SK-N-SH (cell line): ENCODE data around the gene LDB1. TPM values are rescaled to one million over a fixed set of nuclear protein-coding genes. Genes with fewer than 3 reads are reported as not detected.

Experiments used
- polyA plus RNA-seq, 3 experiments: library from polyadenylated mRNA; depleted of rRNA; stranded (reverse); fragments of >200 nt; gene quantifications; 2 replicates each; pipeline ENCODE4 v1.2.3, GENCODE V29; 2012
- small RNA-seq, 7 experiments: library from RNA; depleted of rRNA; stranded (forward); fragments of <200 nt; gene quantifications; one replicate each; pipeline ENCODE3, GENCODE V24; 2012

LDB1 gene
- polyA plus RNA-seq, 1 of the 3 experiments (the other 2 are of a cell fraction) = 85.9 TPM

Small RNA genes within 50 kb of the gene (small RNA-seq; reads per million reads assigned to genes)
- gene AL500527.1 = 0 reads per million in 7 experiments
- gene AL500527.2 = 0 reads per million in 7 experiments

Other genes with a start within 250 kb of the LDB1 start
- 12.1 and 16.8 TPM in 2 replicates for gene ARMH3, start 64.2 kb downstream of the LDB1 start, polyA plus RNA-seq (2012; rRNA removed)
- gene HPS6, start 55.0 kb downstream of the LDB1 start, polyA plus RNA-seq (2012; rRNA removed) = 7.3 and 7.8 TPM in 2 replicates
- 22.6 and 23.1 TPM in 2 replicates for gene PPRC1, start 12.7 kb upstream of the LDB1 start, polyA plus RNA-seq (2012; rRNA removed)
- gene NOLC1, start 32.0 kb upstream of the LDB1 start, polyA plus RNA-seq (2012; rRNA removed) = 71.8 and 94.6 TPM in 2 replicates
- gene ELOVL3, start 105.9 kb upstream of the LDB1 start, polyA plus RNA-seq (2012; rRNA removed) = 0.25 and 0.29 TPM in 2 replicates
- gene PITX3, start 121.1 kb upstream of the LDB1 start, polyA plus RNA-seq (2012; rRNA removed) = not detected in 2 replicates
- gene GBF1, start 125.2 kb upstream of the LDB1 start, polyA plus RNA-seq (2012; rRNA removed) = 11.4 and 12.3 TPM in 2 replicates